Measurements from ENCODE around the gene RAD51B. TPM values are rescaled to one million over a fixed set of nuclear protein-coding genes. Genes with fewer than 3 reads are reported as not detected.

The RAD51B gene
- total RNA-seq, 2 experiments from 2014 or later = 43.6 to 50.7 TPM

DNA sequence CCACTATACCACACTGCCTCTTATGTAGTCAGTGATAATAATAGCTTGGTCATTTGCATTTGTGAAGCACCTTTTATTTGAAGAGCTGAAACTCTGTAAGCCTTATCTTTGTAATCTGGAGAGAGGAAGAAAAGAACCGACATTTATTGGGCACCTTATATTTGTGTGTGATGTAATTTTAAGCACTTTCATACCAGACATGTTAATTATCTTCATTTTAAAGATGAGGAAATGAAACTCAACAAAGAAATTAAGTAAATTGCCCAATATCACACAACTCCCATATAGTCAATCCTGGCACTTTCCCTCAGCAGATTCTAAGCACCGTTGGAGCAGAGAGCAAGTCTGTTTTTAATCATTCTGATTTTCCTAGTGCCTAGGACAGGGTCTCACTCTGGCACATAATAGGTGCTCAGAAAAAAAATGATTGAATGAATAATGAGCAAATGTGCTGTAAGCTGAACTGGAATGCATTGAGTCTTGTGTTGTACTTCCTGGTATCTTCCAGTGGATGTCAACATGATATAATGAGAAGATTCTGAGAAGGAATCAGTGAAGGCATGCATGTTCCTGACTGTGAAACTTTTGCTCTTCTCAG, 554.4 kb downstream of the RAD51B start:
- Mint-ChIP-seq H3K4me1 (peaks cover 32% of the 10 kb centered on the region), H3K36me3 (peaks cover 13% of the 10 kb centered on the region), H3K9me3 (peaks cover 4% of the 10 kb centered on the region), H3K27ac (no peak overlapping the region), H3K4me3 (no peak overlapping the region), H3K27me3 (no peaks in the 10 kb centered on the region)
- POLR2A ChIA-PET = interaction anchor here (2.3 kb wide), 1 partner anchor 416 kb away, joined by 9 read pairs; no protein-coding TSS in a partner anchor
- no peak for DNase-seq
- no peak for ATAC-seq (ENCODE audit: low read depth)

DNA sequence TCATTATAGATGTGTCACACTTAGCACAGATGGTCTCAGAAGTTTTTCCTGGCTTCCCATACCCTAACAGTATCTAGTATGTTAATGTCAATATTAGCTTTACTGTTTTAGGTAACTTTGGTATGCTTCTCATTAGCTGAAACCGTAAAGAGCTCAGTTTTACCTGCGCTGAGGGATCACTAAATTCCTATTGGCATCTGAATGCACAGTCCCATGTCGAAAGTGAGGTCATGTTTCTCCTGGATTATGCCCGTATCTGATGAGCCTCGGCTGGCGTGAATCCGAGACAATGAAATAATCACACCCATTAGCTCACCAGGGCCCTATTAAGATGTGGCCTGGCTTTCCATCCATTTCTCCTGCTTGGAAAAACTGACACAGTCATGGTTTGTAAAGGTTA, 555.1 kb downstream of the RAD51B start:
- POLR2A ChIA-PET = interaction anchor here (0.7 to 2.3 kb wide), 2 partner anchors 8 to 415 kb away, joined by 3 to 9 read pairs; no protein-coding TSS in a partner anchor
- ATAC-seq (ENCODE audit: low read depth) (no peak), DNase-seq (no peak)
- Mint-ChIP-seq H3K9me3 (peaks cover 4% of the 10 kb centered on the region), H3K4me3 (no peak overlapping the region), H3K27me3 (no peaks in the 10 kb centered on the region), H3K27ac (no peak overlapping the region), H3K36me3 (peaks cover 13% of the 10 kb centered on the region), H3K4me1 (peaks cover 34% of the 10 kb centered on the region)

DNA sequence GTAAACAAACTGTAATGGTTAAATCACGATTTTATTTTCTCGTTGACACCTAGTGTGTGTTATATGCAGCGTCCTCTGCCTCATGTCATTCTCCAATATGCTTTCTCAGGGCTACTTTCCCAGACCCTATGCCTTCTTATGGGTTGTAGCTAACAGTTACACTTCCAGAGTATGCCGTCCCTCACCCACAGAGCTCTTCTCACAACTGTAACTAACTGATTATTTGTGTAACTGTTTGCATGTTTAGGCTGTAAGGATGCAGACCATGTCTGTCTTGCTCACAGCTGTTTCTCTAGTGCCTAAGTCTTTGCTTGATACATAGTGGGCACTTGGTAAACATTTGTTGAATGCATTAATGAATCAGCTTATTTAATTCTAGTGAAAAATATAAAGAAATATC, 555.8 kb downstream of the RAD51B start:
- H3K27me3 Mint-ChIP-seq = no peaks in the 10 kb centered on the region
- POLR2A ChIA-PET = interaction anchor here (0.7 to 2.3 kb wide), 3 partner anchors 9 to 415 kb away, joined by 3 to 9 read pairs (median 4); no protein-coding TSS in a partner anchor
- H3K4me1 Mint-ChIP-seq = peaks cover 34% of the 10 kb centered on the region
- peaks cover 12% of the 10 kb centered on the region for H3K36me3 Mint-ChIP-seq
- DNase-seq (no peak), ATAC-seq (ENCODE audit: low read depth) (no peak)
- H3K4me3 Mint-ChIP-seq = no peak overlapping the region
- H3K9me3 Mint-ChIP-seq = peaks cover 4% of the 10 kb centered on the region
- H3K27ac Mint-ChIP-seq = peak overlapping the region; percentile 32

DNA sequence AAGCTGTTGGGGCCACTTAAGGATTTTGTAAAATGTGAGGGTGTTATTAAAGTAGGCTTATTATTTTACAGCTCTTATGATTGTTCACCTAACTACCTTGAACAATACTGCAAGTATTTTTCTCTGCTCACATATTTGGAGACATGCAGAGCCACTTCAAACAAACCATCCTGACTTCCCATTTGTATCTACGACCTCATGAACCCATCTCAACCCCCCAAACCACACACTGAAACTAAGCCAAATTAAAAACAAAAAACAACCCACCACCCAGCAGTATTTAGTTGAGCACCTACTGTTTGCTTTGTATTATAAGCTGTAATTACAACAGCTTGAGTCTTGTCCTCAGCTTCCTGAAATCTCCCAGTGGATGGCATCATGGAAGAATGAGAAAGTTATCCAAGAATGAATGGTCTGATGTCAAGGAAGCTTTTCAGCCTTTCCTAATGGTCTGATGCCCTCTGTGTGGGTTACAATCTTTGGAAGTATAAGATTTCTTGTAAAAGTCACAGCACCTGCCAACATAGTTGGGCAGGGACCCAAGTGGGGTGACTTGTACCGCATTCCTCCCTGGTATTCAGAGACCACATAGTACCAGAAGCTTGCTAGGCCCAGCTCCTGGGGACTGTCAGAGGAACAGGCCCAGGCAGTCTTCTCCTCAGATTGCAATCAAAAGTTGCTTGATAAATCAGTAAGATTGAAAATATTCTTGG, 556.6 kb downstream of the RAD51B start:
- POLR2A ChIA-PET = interaction anchor here (1.5 to 2.3 kb wide), 2 partner anchors 92 to 414 kb away, joined by 4 to 9 read pairs; no protein-coding TSS in a partner anchor
- Mint-ChIP-seq H3K4me3 (peak overlapping the region; percentile 64), H3K9me3 (peaks cover 4% of the 10 kb centered on the region), H3K27me3 (no peaks in the 10 kb centered on the region), H3K27ac (peak overlapping the region; percentile 52), H3K4me1 (peaks cover 34% of the 10 kb centered on the region), H3K36me3 (peaks cover 11% of the 10 kb centered on the region)
- DNase-seq = no peak
- peak; percentile 25 for ATAC-seq (ENCODE audit: low read depth)

DNA sequence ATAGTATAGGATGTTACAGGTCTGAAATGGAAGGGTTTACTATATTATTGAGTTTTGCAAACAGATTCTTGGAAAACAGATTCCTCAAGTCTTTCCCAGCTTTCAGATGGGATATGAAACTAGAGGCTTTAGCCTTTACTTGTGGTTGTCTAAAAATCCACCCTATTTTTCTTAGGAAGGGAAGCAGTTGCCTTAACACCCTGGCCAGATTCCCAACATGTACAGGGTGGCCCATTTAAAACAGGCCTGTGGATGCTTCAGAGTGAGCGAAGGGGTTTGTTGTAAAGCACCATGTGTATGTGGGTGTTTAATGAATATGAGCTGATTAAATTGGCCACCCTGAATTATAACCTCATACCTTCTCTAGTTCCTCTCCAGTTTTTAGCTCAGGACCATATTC, 557.4 kb downstream of the RAD51B start:
- Mint-ChIP-seq H3K9me3 (peaks cover 4% of the 10 kb centered on the region), H3K27ac (no peak overlapping the region), H3K4me1 (peaks cover 34% of the 10 kb centered on the region), H3K27me3 (no peaks in the 10 kb centered on the region), H3K36me3 (peaks cover 10% of the 10 kb centered on the region), H3K4me3 (no peak overlapping the region)
- POLR2A ChIA-PET = interaction anchor here (1.5 to 1.6 kb wide), 2 partner anchors 93 kb away, joined by 4 to 6 read pairs; no protein-coding TSS in a partner anchor
- DNase-seq (no peak), ATAC-seq (ENCODE audit: low read depth) (no peak)

DNA sequence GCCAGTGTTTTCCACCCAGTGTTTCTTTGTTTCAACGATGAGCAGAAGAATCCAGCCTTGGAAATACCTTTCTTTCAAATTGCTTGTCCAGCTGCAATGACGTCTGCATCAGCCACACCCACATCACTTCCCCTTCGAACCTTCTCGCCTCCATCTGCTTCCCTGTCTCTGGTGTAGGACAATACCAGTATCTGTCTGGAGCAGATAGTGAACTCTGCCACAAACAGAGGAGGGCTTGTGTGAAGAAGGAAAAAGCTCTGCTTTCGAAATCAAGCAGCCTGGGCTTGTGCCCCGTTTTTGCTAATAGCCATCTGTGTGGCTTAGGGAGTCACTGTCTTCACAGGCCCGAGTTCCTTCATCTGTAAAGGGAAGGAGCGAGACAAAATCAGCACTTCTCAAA, 557.9 kb downstream of the RAD51B start:
- Mint-ChIP-seq H3K36me3 (peaks cover 7% of the 10 kb centered on the region), H3K4me1 (peaks cover 34% of the 10 kb centered on the region), H3K27me3 (no peaks in the 10 kb centered on the region), H3K27ac (no peak overlapping the region), H3K9me3 (peaks cover 4% of the 10 kb centered on the region), H3K4me3 (no peak overlapping the region)
- POLR2A ChIA-PET = interaction anchor here (1.2 to 1.6 kb wide), 2 partner anchors 94 to 415 kb away, joined by 4 to 6 read pairs; partner anchors contain the start of gene ZFP36L1
- DNase-seq = no peak
- no peak for ATAC-seq (ENCODE audit: low read depth)

DNA sequence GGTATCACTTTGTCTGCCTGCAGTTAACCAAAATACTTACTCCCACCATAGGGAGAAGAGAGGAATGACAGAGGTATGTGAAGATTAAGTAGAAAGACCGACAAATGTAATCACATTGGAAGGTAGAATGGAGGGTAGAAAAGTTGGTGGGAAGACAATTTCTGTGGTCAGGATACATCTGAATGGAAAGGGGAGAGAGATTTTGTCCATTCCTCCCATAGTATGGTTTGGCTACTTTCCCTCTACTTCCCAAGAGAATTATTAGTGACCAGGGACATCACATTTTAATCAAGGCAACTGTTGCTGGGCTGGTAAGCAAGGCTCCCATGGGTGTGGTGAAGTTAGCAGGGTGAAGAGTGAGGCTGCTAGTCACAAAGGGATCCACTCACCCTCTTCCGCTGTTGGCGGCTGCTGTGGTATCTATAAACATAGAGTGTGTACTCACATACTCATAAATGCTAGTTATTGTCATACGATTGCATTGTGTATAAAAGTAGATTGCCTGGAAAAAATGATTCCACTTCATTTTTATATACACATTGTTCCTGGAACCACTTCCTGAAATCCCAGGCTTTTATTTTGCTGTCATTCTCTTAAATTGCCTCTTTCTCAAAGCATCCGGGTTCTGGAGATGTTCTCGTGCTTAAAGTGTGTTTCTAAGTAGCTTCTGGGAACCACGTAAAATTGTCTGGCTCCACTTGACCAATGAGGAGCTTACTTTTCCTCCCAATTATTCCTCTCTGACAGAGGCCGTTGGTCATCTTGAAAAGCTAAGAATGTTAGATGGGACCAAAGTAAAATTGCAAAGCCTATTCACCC, 560.1 kb downstream of the RAD51B start:
- Mint-ChIP-seq H3K36me3 (peaks cover 2% of the 10 kb centered on the region), H3K27ac (peak overlapping the region; percentile 70), H3K4me1 (peaks cover 30% of the 10 kb centered on the region), H3K27me3 (no peaks in the 10 kb centered on the region), H3K9me3 (no peaks in the 10 kb centered on the region), H3K4me3 (peak overlapping the region; percentile 44)
- ATAC-seq (ENCODE audit: low read depth) (peak; percentile 75), DNase-seq (no peak)
- POLR2A ChIA-PET = no interaction called here

DNA sequence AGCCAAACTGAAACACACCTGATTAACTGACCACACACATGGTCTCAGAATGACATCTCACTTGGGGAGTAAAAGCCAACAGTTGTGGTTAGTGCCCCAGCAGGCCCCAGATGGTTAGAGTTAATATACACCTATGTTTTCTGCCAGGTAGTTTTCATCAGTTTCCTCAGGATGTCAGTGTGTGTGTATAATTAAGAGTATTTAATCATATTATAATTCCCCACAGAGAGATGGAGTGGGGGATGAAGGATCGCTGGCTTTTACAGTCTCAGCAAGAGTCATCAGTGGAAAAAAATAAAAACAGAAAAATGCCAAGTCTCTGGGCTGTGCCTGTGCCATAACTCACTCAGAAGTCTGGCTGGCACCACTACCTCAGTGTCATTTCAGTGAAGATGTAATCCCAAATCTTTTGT, 560.8 kb downstream of the RAD51B start:
- Mint-ChIP-seq H3K27ac (peak overlapping the region; percentile 70), H3K36me3 (peaks cover 4% of the 10 kb centered on the region), H3K9me3 (no peaks in the 10 kb centered on the region), H3K4me1 (peaks cover 28% of the 10 kb centered on the region), H3K27me3 (no peaks in the 10 kb centered on the region), H3K4me3 (peak overlapping the region; percentile 44)
- POLR2A ChIA-PET = no interaction called here
- no peak for DNase-seq
- no peak for ATAC-seq (ENCODE audit: low read depth)

DNA sequence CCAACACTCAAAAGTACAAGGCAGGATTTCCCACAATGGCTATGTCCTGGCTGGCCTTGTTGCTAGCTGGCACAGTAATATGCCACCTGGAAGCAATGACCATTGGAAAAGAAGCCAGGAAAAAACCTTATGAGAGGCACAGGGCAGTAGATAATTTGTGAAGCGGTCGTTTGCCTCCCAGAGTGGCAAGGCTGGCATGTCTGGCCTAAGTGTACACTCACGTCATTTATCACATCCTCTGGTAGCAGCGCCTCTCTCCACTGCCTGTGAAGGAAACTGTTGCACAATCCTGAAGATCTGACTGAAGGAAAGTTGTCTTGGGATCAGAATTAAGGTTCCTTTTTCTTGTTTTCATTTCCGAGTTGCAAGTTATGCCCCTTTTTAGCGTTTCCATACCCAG, 564.8 kb downstream of the RAD51B start:
- no peak overlapping the region for H3K27ac Mint-ChIP-seq
- H3K36me3 Mint-ChIP-seq = peaks cover 4% of the 10 kb centered on the region
- POLR2A ChIA-PET = no interaction called here
- no peak for ATAC-seq (ENCODE audit: low read depth)
- H3K4me3 Mint-ChIP-seq = no peak overlapping the region
- DNase-seq = no peak
- H3K4me1 Mint-ChIP-seq = peaks cover 4% of the 10 kb centered on the region
- H3K27me3 Mint-ChIP-seq = no peaks in the 10 kb centered on the region
- no peaks in the 10 kb centered on the region for H3K9me3 Mint-ChIP-seq

DNA sequence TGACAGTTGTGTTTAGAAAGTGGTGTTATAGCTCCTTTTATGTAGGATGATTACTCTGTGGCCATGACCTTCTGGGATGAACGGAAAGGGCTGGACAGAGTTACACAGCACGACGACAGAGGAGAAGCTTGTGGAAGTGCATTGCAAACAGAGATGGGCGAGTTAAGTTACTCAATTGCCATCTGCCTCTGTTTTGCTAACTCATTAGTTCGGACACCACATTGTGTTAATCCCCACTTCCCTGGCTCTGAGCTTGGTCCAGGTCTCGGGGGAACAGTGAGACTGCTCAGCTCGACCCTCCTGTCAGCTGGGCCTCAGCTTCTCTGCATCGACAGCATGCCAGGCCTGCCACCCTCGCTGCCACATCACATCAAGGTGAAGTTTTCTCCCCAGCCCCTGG, 565.3 kb downstream of the RAD51B start:
- DNase-seq (no peak), ATAC-seq (ENCODE audit: low read depth) (no peak)
- Mint-ChIP-seq H3K36me3 (peaks cover 4% of the 10 kb centered on the region), H3K27ac (no peak overlapping the region), H3K4me3 (no peak overlapping the region), H3K4me1 (no peaks in the 10 kb centered on the region), H3K9me3 (no peaks in the 10 kb centered on the region), H3K27me3 (no peaks in the 10 kb centered on the region)
- POLR2A ChIA-PET = no interaction called here

DNA sequence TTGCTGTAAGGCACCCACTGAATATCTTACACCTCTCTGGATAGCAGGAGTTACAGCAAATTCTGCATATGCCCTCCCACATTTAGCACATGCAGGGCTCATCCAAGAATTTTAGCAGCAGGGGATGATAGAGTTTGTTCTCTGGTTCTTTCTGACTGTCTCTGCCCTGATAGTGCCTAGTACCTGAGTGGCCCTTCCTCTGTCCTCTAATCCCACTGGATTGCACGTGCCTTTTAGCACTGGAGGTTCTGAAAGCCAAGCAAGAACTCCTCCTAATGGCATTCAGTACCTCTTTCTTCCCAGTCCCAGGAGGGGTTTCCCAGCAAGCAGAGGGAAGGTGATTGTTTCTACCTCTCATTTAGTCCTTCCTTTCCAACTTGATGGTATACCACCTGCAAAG, 566.9 kb downstream of the RAD51B start:
- ATAC-seq (ENCODE audit: low read depth) (no peak), DNase-seq (no peak)
- Mint-ChIP-seq H3K27me3 (no peaks in the 10 kb centered on the region), H3K4me3 (no peak overlapping the region), H3K4me1 (no peaks in the 10 kb centered on the region), H3K9me3 (no peaks in the 10 kb centered on the region), H3K27ac (no peak overlapping the region), H3K36me3 (peaks cover 4% of the 10 kb centered on the region)
- POLR2A ChIA-PET = no interaction called here

DNA sequence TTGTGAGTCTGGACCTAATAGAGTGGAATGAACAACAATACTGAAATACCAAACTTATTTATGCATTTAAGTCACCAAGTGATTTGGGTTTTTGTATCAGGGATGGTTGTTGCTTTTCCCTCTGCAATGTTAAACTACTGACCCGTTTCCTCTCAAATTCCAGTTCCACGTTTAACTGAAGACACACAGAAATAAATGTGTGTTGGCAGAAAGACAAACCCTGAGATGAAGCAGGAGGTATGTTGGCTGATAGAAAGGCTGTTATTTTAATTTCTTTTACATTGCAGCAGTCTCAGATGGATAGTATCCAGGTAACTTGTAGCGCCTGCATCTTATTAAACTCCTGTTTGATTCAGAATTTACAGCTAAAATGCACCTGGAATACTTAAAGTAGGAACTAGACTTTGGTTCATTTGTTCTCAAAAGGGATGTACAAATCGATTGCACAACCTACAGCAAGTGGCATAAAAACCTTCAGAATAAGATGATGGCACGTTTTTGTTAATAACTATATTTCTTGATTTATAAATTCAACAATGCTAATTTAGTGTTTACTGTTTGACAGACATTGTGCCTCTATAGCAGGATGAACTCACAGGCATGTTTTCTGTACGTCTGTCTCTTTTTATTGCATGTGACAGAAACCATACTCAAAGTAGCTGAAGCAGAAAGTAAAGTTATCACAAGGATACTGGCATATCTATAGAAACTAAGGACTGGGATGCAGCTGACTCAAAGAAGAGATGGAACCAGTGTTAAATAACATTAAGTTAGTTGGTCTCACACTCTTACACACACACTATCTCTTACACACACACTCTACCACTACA, 567.6 kb downstream of the RAD51B start:
- Mint-ChIP-seq H3K4me3 (no peak overlapping the region), H3K36me3 (peaks cover 2% of the 10 kb centered on the region), H3K4me1 (no peaks in the 10 kb centered on the region), H3K27me3 (no peaks in the 10 kb centered on the region), H3K27ac (no peak overlapping the region), H3K9me3 (no peaks in the 10 kb centered on the region)
- ATAC-seq (ENCODE audit: low read depth) (no peak), DNase-seq (no peak)
- POLR2A ChIA-PET = interaction anchor here (0.7 kb wide), 1 partner anchor 159 kb away, joined by 3 read pairs; no protein-coding TSS in a partner anchor

DNA sequence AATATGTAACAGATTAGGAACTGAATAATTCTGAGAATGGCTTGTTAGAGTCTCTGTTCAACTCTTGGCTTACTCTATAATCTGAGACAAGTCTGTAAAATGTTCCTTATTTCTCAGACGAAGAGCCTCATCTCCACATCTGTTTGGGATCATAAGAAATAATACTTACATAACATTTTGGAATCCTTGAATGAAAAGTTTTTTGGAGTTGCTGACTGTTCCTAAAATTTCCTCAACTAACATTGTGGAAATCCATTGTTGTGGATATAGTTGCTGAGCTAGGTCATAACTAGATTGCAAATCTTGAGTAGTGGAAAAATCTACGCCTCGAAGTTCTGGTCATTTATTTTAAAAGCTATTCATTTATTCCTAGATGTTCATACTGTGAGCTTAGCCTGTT, 570.4 kb downstream of the RAD51B start:
- no peaks in the 10 kb centered on the region for H3K9me3 Mint-ChIP-seq
- H3K27ac Mint-ChIP-seq = no peak overlapping the region
- POLR2A ChIA-PET = no interaction called here
- H3K4me3 Mint-ChIP-seq = no peak overlapping the region
- no peak for DNase-seq
- H3K36me3 Mint-ChIP-seq = peaks cover 2% of the 10 kb centered on the region
- H3K27me3 Mint-ChIP-seq = no peaks in the 10 kb centered on the region
- no peaks in the 10 kb centered on the region for H3K4me1 Mint-ChIP-seq
- no peak for ATAC-seq (ENCODE audit: low read depth)
